GM13976 (cell line): ENCODE measurements around the gene RAB11FIP3.

Experiments used
- DNase-seq: peaks from one replicate; pipeline ENCODE4 v3.0.0; 2012; ENCODE audit warnings: low spot score
- CTCF ChIP-seq: IDR thresholded peaks from 2 replicates; pipeline ENCODE4 v1.5.1; 2012; ENCODE audit warnings: borderline replicate concordance, mild to moderate bottlenecking; ENCODE audit not compliant: insufficient read depth; ENCODE audit errors: extremely low read depth, missing control alignments, control extremely low read depth
- in situ Hi-C: fragments of 300-500 bp; cut with MboI; formaldehyde crosslinking; loops from one replicate; pipeline ENCODE4 v1.12.0; 2022; ENCODE audit warnings: low sequenced_read_pairs, mixed read lengths, inconsistent platforms; ENCODE audit not compliant: unreplicated experiment

The RAB11FIP3 gene

GRCh38 chr16:400061-400591 is 25.3 kb upstream of the RAB11FIP3 start:
- in situ Hi-C loops, result no loop called here
- TF ChIP-seq CTCF, result no peak
- DNase-seq, result no peak

GRCh38 chr16:401468-402348 is 23.7 kb upstream of the RAB11FIP3 start, which contains the start of gene DECR2:
TSS of gene DECR2 (plus strand) at chr16:401885. CDS start at chr16:401964, 79 bp downstream.
- DNase-seq, result peak; percentile 100
- TF ChIP-seq CTCF, result peak; percentile 60
- in situ Hi-C loops, result no loop called here

GRCh38 chr16:404971-405486 is 20.4 kb upstream of the RAB11FIP3 start:
- DNase-seq, result no peak
- TF ChIP-seq CTCF, result no peak
- in situ Hi-C loops, result no loop called here

GRCh38 chr16:405548-406506 is 19.6 kb upstream of the RAB11FIP3 start:
- in situ Hi-C loops, result no loop called here
- no peak for TF ChIP-seq CTCF
- DNase-seq, result no peak

GRCh38 chr16:407253-407652 is 18.2 kb upstream of the RAB11FIP3 start:
- in situ Hi-C loops, result no loop called here
- no peak for DNase-seq
- TF ChIP-seq CTCF, result no peak
